ENCODE results near the gene SETD6. TPM values are rescaled to one million over a fixed set of nuclear protein-coding genes. Genes with fewer than 3 reads are reported as not detected.

SETD6 gene
- polyA plus RNA-seq, 1 experiment, result 7.4 TPM

- Histone ChIP-seq H3K4me3 (ENCODE audit: low read depth, low read length) (peak overlapping the region; percentile 46), H3K36me3 (ENCODE audit: control insufficient read depth, insufficient read depth, low read length) (peaks cover 3% of the 10 kb centered on the region; the same call in 1 of the 2 replicates), H3K27me3 (ENCODE audit: control insufficient read depth, insufficient read depth, low read length) (no peaks in the 10 kb centered on the region)
- TF ChIP-seq, protein P1, sequence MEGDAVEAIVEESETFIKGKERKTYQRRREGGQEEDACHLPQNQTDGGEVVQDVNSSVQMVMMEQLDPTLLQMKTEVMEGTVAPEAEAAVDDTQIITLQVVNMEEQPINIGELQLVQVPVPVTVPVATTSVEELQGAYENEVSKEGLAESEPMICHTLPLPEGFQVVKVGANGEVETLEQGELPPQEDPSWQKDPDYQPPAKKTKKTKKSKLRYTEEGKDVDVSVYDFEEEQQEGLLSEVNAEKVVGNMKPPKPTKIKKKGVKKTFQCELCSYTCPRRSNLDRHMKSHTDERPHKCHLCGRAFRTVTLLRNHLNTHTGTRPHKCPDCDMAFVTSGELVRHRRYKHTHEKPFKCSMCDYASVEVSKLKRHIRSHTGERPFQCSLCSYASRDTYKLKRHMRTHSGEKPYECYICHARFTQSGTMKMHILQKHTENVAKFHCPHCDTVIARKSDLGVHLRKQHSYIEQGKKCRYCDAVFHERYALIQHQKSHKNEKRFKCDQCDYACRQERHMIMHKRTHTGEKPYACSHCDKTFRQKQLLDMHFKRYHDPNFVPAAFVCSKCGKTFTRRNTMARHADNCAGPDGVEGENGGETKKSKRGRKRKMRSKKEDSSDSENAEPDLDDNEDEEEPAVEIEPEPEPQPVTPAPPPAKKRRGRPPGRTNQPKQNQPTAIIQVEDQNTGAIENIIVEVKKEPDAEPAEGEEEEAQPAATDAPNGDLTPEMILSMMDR (IDR thresholded peaks at IDR 0.05; ENCODE audit: insufficient read depth, low read depth, low read length), result no peak
- POLR2A ChIA-PET, result interaction anchor here (0.6 to 0.7 kb wide), 2 partner anchors 159 to 306 kb away, joined by 3 to 10 read pairs; no protein-coding TSS in a partner anchor
- CTCF ChIA-PET, result interaction anchor here (0.6 to 3.3 kb wide), 6 partner anchors 9 to 163 kb away, joined by 3 to 22 read pairs (median 6); no protein-coding TSS in a partner anchor
- no peak for DNase-seq (ENCODE audit: low read depth)
These were observed 14.7 kb upstream of the SETD6 start for GRCh38 chr16:58500430-58501241.

DNA sequence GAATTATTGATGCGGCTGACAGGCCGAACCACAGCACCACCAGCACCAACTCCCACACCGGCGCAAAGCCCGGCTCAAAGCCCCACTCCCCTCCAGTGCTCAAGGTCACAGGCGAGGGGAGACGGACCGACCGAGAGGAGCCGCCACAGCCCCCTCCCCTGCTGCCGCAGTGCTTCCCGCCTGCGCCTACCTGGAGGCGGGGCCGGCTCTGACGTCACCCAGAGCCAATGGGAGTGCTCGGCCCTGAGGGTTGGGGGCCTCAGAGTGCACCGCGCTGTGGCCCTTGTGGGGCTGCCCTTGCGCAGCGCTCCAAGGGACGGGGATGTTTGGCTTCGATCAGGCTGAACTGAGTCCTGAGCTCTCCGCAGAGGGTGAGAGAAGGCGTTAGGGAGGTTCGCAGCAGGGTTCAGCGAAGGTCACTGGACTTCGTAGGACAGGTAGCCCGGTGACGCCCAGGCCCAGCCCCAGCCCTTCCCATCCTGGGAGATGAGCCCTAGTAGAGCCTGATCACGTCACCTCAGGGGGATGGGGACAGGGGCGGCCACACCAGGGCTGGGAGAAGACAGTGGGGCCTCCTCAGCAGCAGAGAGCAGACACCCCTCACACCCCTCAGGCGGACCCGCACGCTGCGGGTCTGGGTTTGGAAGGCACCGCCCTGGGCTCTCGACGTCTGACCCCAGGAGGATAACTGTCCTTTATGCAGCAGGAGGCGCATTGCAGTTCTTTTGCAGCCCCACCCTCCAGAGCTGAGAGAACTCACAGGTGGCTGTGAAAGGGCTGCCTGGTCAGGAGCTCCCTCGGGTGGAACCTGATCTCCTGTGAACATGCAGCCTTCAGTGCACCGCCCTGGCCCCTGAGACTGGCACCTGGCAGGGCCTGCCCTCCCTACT lies 13.8 kb upstream of the SETD6 start:
- no peak for DNase-seq (ENCODE audit: low read depth)
- TF ChIP-seq, protein P1 (IDR thresholded peaks at IDR 0.05; ENCODE audit: insufficient read depth, low read depth, low read length), result no peak
- peaks cover 3% of the 10 kb centered on the region; the same call in 1 of the 2 replicates for H3K36me3 ChIP-seq (ENCODE audit: control insufficient read depth, insufficient read depth, low read length)
- CTCF ChIA-PET, result interaction anchor here (0.7 to 3.3 kb wide), 5 partner anchors 8 to 165 kb away, joined by 3 to 15 read pairs (median 4); no protein-coding TSS in a partner anchor
- H3K27me3 ChIP-seq (ENCODE audit: control insufficient read depth, insufficient read depth, low read length), result no peaks in the 10 kb centered on the region
- peak overlapping the region; percentile 46 for H3K4me3 ChIP-seq (ENCODE audit: low read depth, low read length)
- POLR2A ChIA-PET, result no interaction called here

DNA sequence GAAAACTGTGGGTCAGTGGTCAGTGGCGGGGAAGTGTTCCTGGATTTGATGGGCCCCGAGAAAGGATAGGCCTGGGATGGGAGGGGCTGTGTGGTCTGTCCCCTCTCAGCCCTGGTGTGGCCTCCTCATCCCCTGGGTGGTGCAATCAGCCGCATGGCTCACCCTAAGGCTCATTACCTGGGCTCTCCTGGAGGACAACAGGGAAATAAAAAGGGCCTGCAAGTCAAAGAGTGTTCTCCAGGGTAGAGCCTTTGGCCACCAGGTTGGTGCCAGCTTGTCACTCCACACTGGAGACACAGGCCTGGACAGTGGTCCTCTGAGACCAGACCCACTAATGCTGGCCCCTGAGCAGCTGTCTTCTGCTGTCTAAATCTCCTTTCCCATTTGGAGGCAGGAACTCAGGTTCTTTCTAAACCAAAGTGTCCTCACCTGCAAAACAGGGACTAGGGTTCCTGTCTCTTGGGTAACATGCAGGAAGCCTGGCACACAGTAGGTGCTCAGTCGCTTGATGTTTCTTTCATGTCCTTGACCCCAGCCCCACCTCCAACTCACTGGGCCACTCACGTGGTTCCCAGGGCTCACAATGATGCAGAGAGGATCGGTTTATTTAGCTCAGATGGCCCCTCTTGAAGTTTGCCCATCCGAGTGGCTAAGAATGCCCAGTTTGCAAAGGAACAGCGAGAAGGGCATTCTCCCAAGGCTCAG lies 12.9 kb upstream of the SETD6 start:
- no peak for DNase-seq (ENCODE audit: low read depth)
- ChIA-PET POLR2A (no interaction called here), CTCF (interaction anchor here (0.7 to 3.3 kb wide), 3 partner anchors 9 to 166 kb away, joined by 3 to 15 read pairs (median 4); no protein-coding TSS in a partner anchor)
- TF ChIP-seq, protein P1 (IDR thresholded peaks at IDR 0.05; ENCODE audit: insufficient read depth, low read depth, low read length), result no peak
- Histone ChIP-seq H3K4me3 (ENCODE audit: low read depth, low read length) (no peak overlapping the region), H3K36me3 (ENCODE audit: control insufficient read depth, insufficient read depth, low read length) (peaks cover 4% of the 10 kb centered on the region; the same call in 1 of the 2 replicates), H3K27me3 (ENCODE audit: control insufficient read depth, insufficient read depth, low read length) (no peaks in the 10 kb centered on the region)

- Histone ChIP-seq H3K36me3 (ENCODE audit: control insufficient read depth, insufficient read depth, low read length) (peaks cover 4% of the 10 kb centered on the region; the same call in 1 of the 2 replicates), H3K27me3 (ENCODE audit: control insufficient read depth, insufficient read depth, low read length) (no peaks in the 10 kb centered on the region), H3K4me3 (ENCODE audit: low read depth, low read length) (no peak overlapping the region)
- DNase-seq (ENCODE audit: low read depth), result no peak
- CTCF ChIA-PET, result interaction anchor here (1.2 kb wide), 1 partner anchor 157 kb away, joined by 4 read pairs; no protein-coding TSS in a partner anchor
- TF ChIP-seq, protein P1 (IDR thresholded peaks at IDR 0.05; ENCODE audit: insufficient read depth, low read depth, low read length), result no peak
- POLR2A ChIA-PET, result no interaction called here
These were observed 12.0 kb upstream of the SETD6 start for GRCh38 chr16:58503166-58503862.
